Left colon (tissue), 2 donors: ENCODE results near the gene HOOK2. TPM values are rescaled to one million over a fixed set of nuclear protein-coding genes. Genes with fewer than 3 reads are reported as not detected.

Source experiments
- ATAC-seq: fragments of 200-7000 bp; cut with Tn5 transposase; one replicate; pipeline ENCODE4 v1.9.1; 2020; ENCODE audit warnings: mild to moderate bottlenecking, moderate library complexity
- DNase-seq, 2 donors: peaks; one replicate each; pipeline ENCODE4 v3.0.0-alpha.2; 2020
- intact Hi-C, 2 donors: fragments of 100-400 bp; cut with DNase I in 1 of 2; cut with micrococcal nuclease in 1 of 2; formaldehyde crosslinking; loops; one replicate each; pipeline versions ENCODE4 v1.11.2 to v1.14.0; 2022; cut with DNase I, micrococcal nuclease
- total RNA-seq, 2 donors: library from RNA; stranded (reverse); fragmentation: NEBNext Ultra II Directional; extraction: Animal tissue kit (Norgen Biotek cat#: 25700); gene quantifications; one replicate each; pipeline ENCODE4 v1.2.1, GENCODE V29; 2021
- donor health status: DM: no; HTN: no; CAD: no.
- donor health status: DM: yes; HTN: yes; CAD: no.

HOOK2 gene
- total RNA-seq, 2 donors from 2014 or later: 58.3 to 83.1 TPM

DNA sequence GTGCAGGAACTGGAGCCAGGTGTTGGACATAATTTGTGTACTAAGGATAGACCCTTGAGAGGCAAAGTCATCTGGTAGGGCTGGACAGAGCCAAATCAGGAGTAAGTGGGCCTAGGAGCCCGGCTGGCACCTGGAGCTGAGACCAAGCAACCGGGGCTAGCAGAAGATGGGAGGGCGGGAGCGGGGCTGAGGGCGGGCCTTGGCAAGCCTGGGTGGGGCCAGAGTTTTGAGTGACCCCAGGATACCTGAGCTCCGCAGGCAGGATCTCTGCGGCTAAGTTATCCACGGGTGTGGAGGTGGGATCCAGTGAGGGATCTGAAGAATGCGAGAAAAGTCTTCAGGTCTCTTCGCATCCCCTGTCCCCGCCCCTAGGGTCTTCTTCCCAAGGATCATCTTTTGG, 8.2 kb downstream of the HOOK2 start:
- DNase-seq (no peak), ATAC-seq (no peak)
- intact Hi-C loops: loop anchor here (10.0 kb wide), 1 partner anchor 78 kb away; no protein-coding TSS in a partner anchor

DNA sequence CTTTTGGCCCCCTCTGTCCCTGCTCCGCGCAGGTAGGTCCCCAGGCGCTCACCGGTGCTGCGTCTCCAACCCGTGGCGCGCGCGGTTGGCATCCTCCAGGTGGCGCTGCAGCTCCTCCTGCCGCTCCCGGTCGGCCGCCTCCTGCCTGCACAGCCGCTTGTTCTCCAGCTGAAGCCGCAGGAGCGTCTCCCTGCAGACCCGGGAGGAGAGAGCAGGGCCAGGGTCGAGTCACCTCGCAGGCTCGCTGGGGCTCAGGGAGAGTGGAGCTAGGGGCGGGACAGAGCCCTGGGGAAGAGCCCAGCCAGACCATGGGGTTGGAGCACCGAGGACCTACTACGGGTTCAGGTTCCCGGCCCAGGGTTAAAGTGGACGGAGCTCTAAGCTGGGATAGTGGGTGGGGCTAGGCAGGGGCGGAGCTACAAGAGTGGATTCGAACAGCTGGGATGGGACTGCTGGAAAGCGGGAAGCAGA, 9.3 kb downstream of the HOOK2 start:
- intact Hi-C loops: loop anchor here (10.0 kb wide), 1 partner anchor 79 kb away; no protein-coding TSS in a partner anchor
- ATAC-seq (peak; percentile 85), DNase-seq (peak; percentile 70 to 93)

DNA sequence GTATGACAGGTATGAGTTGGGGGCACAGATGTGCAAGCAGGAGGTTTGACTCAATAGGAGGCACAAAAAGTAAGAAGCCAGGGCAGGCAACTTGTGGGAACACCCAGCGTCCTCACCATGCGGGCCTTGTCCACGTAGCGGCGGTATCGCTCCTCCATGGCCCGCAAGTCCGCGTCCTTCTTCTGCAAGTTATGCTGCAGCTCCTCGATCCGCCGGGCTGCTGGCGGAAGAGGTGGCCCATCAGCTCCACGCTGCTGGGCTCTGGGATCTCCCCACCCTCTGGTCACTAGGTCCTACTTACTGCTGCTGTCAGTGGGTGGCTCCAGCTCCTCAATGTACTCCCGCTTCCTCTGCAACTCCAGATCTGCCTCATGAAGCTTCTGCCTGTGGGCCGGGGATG, 10.7 kb downstream of the HOOK2 start:
- DNase-seq (no peak), ATAC-seq (no peak)
- intact Hi-C loops: loop anchor here (5.0 to 10.0 kb wide), 3 partner anchors 33 to 80 kb away; partner anchors contain the start of genes PRDX2 (in 1 of the 2) and THSD8 (in 1 of the 2)

DNA sequence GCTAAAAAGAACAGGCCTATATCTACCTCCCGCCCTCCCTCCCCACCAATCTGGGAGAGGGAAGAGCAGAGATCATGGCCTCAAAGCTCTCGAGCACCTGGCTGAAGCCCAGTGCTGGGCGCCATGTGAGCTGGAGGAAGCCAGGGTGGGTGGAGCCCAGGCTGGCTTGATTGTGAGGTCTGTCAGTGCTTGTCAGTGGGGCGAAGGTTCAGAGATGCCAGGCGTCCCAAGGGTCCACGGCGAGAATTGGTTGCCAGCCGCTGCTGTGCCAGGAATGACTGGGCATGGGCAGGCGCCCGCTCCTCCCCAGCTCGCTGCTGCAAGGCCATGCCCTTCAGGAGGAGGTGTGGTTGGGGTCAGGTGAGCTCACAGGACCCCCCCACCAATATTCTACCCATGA, 12.3 kb downstream of the HOOK2 start:
- ATAC-seq: no peak
- DNase-seq: no peak
- intact Hi-C loops: loop anchor here (5.0 to 10.0 kb wide), 3 partner anchors 34 to 82 kb away; partner anchors contain the start of genes PRDX2 (in 1 of the 2) and THSD8 (in 1 of the 2)

DNA sequence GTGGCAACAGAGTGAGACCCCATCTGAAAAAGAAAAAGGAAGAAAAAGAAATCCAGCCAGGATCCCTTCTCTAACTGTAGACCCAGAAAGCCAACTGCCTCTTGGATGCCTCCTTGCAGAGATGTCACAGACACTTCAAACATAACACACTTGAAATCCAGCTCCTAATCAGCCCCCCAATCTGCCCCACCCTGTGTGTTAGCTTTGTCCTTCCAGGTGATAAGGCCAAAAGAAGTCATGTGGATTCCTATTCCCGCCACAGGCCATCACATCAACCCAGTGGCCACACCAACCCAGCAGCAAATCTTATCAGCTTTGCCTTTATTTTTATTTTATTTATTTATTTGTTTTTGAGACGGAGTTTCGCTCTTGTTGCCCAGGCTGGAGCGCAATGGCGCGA, 15.7 kb downstream of the HOOK2 start:
- intact Hi-C loops: loop anchor here (5.0 to 10.0 kb wide), 3 partner anchors 38 to 85 kb away; partner anchors contain the start of genes PRDX2 (in 1 of the 2) and THSD8 (in 1 of the 2)
- ATAC-seq (no peak), DNase-seq (no peak)

DNA sequence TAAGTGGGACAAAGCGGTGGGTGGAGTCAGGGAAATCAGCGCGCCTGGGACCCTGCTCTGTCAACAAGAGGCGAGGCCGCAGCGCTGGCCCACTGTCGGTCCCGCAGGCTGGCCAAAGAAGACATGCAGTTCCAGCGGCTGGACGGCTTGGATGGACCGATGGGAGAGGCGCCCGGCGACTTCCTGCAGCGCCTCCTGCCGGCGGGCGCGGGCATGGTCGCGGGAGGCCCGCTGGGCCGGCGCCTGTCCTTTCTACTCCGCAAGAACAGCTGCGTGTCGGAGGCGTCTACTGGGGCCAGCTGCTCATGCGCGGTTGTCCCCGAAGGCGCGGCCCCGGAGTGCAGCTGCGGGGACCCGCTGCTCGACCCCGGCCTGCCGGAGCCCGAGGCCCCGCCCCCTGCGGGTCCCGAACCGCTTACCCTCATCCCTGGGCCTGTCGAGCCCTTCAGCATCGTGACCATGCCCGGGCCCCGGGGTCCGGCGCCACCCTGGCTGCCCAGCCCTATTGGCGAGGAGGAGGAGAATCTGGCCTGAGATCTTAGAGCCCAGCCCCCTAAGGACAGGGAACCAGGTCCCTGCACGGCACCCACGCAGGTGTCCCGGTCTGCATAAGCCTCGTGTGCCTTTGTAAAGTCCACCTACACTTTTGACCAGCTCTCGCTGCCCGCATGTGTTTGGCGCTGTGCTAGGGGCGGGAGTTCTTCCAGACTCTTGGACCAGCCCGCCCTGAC, 17.6 kb downstream of the HOOK2 start:
- ATAC-seq (peak; percentile 89), DNase-seq (peak; percentile 65 to 73)
- intact Hi-C loops: no loop called here

DNA sequence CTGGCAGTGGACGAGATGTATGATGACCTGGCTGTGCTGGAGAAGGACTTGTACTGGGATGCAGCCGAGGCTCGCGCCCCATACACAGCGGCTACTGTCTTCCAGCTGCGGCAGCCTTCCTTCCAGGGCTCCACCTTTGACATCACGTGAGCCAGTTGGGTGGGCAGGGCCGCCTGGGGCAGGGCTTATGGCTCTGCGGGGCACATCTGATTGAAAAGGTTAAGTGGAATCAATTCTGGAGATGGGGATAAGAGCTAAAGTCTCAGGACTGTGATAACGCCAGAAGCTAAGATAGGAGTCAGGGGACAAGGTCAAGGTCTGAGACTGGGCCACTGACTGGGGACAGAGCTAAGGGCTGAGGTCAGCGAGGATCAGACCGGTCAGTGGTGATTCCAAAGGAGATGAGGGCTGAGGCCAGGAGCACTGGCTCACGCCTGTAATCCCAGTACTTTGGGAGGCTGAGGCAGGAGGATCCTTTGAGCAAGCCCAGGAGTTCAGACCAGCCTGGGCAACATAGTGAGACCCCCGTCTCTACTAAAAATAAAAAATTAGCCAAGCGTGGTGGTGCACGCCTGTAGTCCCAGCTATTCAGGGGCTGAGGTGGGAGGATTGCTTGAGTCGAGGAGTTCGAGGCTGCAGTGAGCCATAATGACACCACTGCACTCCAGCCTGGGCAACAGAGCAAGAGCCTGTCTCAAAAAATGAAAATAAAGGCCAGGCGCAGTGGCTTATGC, 19.0 kb downstream of the HOOK2 start:
- DNase-seq (no peak), ATAC-seq (no peak)
- intact Hi-C loops: no loop called here

DNA sequence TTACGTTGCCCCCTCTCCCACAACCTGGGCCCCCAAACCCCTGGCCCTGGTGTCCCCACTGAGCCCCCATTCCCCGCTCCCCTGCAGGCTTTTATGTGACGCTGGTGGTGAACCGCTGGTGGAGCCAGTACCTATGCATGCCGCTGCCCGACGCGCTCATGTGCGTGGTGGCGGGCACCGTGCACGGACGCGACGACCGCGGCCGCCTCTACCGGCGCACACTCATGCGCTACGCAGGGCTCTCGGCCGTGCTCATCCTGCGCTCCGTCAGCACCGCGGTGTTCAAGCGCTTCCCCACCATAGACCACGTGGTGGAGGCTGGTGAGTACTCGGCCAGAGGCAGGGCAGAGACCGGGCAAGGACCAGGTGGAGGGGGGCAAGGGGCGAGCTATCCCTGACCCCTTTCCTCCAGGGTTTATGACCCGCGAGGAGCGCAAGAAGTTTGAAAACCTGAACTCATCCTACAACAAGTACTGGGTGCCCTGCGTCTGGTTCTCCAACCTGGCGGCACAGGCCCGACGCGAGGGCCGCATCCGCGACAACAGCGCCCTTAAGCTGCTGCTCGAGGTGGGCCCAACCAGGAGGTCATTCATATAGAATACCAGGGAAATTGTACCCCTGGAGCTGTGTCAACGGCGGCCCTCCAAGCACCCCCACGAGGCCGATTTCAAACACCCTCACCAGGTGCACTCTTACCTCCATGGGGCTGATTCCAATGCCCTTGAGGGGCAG, 20.7 kb downstream of the HOOK2 start:
- intact Hi-C loops: no loop called here
- ATAC-seq (no peak), DNase-seq (no peak)

DNA sequence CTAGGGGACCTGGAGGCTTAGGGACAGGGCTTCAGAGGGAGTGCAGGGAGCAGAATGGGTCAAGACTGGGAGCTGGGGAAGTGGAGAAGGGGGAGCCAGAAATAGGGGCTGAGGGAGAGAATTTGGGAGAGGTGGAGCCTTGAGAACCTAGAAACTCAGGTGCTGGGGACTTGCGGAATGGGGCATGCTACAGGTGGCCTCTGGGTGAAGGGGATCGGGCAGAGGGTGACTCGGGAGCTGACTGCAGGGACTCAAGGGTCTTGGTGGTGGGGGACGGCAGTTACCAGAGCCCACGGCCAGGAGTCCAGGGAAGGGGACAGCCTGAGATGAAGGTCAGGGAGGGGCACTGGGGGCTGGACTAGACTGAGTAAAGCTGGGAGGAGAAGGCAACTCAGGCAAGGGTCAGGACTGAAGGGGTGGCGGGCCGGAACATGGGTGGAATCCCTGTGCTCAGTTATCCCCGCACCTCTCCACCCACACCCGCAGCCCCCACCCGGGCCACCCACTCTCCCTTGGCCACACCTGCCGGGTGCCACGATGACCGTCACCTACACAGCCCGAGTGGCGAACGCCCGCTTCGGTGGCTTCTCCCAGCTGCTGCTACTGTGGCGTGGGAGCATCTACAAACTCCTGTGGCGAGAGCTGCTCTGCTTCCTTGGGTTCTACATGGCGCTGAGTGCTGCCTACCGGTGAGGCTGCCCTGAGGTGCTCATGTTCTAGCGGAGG, 23.1 kb downstream of the HOOK2 start:
- intact Hi-C loops: no loop called here
- no peak for DNase-seq
- no peak for ATAC-seq

DNA sequence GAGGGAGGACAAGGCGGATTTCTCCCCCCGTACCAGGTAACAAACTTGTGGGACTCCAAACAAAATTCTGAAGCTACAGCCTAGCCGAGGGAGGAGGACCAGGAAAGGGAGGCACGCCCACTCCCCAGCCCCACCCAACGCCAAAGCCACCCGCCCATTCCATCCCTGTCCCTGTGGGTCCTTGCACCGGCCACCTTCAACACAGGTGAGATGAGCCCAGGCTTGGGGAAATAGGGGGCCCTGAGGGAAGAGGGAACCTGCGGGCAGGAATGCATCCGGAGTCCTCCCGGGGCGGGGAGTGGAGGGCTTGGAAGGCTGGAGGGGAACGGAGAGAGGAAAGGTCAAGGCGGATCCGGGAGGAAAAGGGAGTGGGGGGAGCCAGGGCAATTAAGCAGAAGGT, 23.7 kb downstream of the HOOK2 start, which contains the start of gene BEST2:
Gene BEST2, plus strand, starts transcription at position 157 of the 400 bp plus-strand sequence. CDS start 802 bp downstream, outside the sequence.
- DNase-seq (no peak), ATAC-seq (peak; percentile 44)
- intact Hi-C loops: no loop called here

DNA sequence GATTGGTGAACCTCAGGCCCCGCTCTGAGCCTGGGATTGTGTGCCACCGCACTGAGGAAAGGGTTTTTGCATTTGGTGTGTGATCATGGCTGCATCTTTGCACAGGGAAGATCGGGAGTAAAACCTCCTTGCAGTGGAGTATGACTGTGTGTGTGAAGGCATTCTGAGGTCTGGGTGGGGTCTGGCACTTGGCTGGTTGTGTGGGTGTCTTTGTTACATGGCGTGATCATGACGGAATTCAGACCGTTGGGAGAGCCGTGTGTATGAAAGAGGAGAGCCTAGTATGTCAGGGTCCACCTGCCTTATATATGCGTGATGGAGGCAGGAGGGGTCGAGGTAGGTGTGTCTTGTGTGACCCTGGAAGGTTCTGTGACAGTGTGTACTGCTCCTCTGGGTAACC, 24.5 kb downstream of the HOOK2 start:
- no peak for DNase-seq
- ATAC-seq: no peak
- intact Hi-C loops: no loop called here

DNA sequence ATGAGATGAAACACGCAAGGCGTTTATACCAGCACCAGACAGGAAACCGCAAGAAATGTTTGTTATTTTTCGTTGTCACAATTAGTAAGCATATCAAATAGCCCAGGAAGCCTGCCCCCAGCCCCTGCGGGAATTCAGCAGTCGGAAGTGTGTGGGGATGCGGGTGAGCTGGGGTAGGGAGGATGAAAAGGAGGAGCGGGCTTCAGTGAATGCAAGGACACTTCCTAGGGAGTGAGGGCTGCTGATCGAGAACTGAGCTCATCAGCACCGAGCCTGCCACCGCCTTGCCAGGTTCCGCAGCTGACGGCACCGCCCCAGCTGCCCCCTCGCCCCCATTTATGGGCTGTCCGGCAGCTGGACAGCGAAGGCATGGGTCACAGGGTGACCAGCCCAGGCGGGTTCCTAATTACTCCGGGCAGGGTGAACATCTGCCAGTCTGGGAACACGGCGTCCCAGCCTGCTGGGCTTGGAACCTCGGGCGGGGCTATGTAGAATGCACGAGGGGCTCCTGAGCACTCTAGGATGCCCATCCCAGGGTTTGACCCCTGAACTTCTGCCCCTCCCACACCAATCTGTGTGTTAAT, 25.3 kb downstream of the HOOK2 start:
- intact Hi-C loops: no loop called here
- ATAC-seq: peak; percentile 73
- peak; percentile 42 to 77 for DNase-seq

DNA sequence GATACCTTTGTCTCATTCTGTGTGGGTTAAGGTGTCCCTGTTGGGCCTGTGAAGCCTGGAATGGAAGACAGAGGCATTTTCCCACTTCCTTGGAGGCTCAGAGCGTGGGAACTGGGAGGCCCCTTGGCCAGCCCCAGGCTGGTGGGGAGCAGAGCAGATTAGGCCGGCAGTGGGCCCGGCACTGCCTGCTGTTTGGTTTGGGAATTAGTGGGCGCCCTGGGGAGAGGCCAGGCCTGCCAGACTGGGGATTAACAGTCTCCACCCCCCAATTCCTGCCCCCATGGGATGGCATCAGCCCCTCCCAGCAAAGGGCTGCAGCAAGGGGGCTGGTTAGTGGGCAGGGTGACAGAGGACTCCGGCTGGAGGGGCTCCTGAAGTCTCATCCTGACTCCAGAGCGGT, 26.9 kb downstream of the HOOK2 start:
- ATAC-seq (no peak), DNase-seq (no peak)
- intact Hi-C loops: no loop called here

DNA sequence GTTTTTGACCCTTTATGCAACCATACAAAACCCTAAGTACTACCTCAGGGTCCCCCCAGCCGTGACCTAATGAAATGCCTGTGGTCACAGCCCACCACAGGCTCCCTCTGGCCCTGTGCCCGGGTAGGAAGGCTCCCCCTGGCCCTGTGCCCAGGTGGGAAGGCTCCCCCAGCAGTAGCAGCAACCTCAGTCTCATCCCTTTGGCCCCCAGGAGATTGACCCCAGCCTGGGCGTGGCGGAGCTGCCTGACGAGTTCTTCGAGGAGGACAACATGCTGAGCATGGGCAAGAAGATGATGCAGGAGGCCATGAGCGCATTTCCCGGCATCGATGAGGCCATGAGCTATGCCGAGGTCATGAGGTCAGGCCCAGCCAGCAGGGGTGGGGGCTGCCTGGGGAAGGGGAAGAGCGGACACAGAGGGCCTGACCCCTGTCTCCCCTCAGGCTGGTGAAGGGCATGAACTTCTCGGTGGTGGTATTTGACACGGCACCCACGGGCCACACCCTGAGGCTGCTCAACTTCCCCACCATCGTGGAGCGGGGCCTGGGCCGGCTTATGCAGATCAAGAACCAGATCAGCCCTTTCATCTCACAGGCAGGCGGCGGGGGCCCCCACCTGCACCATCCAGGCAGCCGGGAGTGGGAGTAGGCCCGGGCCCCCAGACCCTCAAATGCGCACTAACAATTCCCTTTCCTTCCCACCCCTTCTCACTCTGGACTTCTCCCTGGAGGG, 30.0 kb downstream of the HOOK2 start:
- DNase-seq (no peak), ATAC-seq (no peak)
- intact Hi-C loops: no loop called here

DNA sequence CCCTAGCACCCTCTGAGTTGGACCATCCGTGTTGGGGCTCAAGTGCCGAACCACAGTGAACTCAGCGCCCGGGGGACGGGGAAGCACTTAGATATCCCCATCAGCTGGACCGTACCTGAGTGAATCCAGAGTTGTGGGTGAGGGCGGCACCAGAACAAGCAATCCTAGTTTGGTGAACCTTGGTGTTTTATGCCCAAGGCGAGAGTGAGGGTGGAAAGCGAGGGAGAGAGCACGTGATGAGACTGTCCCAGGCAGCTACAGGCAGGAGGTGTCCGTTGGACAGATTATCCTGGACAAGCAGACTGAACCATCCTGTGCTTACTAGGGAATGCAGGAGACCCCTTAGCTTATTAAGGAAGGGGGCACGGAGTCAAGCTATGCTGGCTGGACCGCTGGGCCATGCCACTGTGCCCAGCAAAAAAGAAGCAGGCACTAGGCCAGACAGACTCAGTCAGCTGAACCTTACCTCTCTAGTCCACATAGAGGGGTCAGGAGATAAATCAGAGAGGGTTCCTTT, 37.5 kb downstream of the HOOK2 start:
- no peak for DNase-seq
- intact Hi-C loops: no loop called here
- no peak for ATAC-seq

DNA sequence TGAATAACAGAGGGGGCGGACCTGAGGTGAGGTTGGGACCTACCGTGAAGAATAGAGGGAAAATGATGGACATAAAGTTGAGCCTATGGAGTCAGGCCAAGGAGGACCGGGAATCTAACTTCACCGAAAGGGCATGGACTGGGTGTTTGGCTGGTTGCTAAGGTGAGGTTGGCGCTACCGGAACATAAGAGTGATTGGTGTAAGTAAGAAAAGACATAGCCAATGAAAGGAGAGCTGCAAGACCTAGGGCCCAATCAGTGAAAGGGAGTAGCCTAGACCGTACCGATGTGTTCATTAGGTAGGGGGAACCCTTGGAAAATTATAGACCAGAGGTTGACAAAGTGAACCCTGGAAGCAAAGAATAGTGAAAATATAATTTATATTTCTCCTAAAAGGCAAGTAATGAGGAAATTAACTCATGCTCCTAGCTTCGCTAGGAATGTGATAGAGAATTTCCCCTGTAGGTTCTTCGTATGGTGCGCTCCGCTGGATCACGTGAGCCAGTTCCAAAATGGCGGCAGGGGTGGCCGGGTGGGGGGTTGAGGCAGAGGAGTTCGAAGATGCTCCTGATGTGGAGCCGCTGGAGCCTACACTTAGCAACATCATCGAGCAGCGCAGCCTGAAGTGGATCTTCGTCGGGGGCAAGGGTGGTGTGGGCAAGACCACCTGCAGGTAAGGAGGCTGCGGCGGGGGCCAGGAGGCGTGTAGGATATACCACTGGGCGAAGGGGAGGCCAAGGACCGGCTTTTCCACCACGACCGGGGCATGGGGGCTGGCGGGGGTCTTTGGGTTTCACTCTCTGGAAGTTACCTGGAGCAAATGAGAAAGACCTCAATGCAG, 38.1 kb downstream of the HOOK2 start, which contains the start of gene GET3:
Gene GET3, plus strand, starts transcription at position 503 of the 840 bp plus-strand sequence. Its CDS starts 9 bp downstream, at position 512.
- ATAC-seq (peak; percentile 78), DNase-seq (peak; percentile 83 to 98)
- intact Hi-C loops: no loop called here
